Measurements from ENCODE around the gene GALNT8.
"Not testable (repeated sequence)": the region's sequence is repeated elsewhere in the genome, so short reads cannot be mapped to it uniquely, and the experiment has no call there.

Gene GALNT8, protein sequence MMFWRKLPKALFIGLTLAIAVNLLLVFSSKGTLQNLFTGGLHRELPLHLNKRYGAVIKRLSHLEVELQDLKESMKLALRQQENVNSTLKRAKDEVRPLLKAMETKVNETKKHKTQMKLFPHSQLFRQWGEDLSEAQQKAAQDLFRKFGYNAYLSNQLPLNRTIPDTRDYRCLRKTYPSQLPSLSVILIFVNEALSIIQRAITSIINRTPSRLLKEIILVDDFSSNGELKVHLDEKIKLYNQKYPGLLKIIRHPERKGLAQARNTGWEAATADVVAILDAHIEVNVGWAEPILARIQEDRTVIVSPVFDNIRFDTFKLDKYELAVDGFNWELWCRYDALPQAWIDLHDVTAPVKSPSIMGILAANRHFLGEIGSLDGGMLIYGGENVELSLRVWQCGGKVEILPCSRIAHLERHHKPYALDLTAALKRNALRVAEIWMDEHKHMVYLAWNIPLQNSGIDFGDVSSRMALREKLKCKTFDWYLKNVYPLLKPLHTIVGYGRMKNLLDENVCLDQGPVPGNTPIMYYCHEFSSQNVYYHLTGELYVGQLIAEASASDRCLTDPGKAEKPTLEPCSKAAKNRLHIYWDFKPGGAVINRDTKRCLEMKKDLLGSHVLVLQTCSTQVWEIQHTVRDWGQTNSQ

DNA sequence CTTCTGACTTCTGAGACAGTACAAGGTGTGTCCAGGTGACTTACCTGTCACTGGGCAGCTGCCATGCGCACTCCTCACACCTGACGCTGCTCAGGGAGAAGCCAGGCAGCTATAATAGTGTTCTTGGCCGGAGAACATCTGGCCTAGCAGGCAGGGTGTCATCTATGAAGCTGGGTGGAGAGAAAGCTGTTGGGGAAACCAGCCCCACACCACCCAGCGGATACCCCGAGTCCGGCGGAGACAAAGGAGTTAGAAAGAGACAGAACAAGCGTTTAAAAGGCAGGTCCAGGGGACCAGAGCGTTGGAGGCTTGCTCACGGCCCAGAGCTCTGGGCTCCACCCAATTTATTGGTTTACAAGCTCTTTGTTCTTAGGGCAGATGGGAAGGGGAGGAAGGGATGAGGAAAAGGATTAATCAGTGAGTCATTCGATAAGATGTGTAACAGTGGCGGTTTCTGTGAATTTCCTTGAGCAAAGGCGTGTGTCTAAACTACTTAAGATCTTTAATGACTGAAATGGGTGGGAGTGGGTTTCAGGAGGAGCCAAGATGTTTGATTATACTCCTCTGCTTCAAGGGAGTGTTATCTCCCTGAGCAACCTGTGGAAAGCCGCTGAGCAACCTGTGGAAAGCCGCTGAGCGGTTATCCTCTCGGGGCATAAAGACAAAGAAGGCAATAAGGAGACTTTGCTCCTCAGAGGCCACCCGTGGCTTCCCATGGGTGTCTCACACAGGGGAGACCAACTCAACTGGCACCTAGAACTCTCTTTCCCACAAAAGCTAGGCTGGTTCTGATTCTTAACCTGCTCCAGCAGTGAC is at the start of gene GALNT8:
Gene GALNT8, plus strand, starts transcription at position 580 of the 816 bp plus-strand sequence. CDS start 278 bp downstream, outside the sequence.
- DNase-seq (ENCODE audit: low read depth): no peak

DNA sequence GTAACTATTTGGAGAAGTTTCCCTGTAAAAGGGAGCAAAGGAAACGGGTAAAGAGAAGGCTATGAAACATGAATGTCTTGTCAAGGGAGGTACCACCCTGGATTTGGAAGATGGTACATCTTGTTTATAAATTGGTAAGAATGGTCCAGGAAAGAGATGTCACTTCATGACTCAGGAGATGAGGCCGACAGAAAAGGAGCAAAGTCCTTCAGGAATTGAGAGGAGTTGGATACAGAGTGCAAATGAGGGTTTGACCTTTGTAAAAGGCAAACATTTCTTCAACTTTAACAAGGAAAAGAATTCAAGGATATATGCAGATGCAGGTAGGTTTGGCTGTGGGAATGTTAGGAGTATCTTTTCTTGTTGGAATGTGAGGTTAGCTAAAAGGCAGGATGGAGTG is 40.5 kb upstream of the GALNT8 start:
- DNase-seq (ENCODE audit: low read depth): no peak

DNA sequence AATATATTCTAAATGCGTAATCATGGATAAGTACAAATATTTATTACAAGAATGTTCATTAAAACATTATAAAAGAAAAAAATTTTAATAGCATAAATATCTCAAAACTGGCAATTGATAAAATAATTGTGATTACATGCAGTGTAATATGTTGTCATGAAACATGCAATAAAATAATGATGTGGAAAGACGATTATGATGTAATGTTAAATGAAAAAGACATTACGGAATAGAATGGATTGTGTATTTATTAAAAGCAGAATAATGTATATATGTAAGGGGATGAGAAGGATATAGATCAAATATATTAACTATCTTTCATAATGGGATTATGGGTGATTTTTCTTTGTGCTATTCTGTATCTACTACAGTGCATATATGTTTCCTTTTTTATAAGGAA is 38.5 kb upstream of the GALNT8 start:
- DNase-seq (ENCODE audit: low read depth): no peak

DNA sequence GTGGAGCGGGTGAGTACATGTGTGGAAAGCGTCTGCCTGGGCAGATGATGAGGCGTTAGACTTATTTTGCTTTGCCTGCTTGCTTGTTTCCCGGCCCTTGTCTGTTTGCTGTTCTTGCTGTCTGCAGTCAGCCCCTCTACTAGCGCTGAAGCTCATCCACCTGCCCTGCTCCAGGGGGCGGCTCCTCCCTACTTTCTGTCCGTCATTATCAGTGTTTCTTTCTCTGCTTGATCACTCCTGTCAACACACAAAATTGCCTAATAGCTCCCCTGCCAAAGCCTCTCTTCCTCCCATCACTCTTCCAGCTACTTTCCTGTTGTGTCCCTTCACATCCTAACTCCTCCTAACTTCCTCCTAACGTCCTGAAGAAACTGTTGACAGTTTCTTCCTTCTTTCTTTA is 34.9 kb upstream of the GALNT8 start:
- no peak for DNase-seq (ENCODE audit: low read depth)

DNA sequence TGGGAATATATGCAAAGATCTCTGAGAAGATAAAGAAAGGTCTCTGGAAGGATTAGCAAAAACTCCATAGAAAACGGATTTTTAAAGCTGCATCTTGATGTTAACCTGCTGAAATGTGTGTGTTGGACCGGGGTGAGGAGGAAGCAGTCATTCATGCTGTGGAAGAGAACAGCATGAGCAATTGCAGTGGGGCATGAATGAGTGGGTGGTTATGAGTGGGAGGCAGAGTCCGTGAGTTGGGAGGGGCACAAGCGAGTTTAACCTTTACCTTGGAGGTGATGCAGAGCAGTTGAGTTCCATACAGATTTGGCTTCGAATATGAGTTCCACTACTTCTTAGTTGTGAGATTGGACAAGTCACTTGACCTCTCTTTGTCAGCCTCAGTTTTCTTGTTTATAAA is 29.4 kb upstream of the GALNT8 start:
- DNase-seq (ENCODE audit: low read depth): no peak

DNA sequence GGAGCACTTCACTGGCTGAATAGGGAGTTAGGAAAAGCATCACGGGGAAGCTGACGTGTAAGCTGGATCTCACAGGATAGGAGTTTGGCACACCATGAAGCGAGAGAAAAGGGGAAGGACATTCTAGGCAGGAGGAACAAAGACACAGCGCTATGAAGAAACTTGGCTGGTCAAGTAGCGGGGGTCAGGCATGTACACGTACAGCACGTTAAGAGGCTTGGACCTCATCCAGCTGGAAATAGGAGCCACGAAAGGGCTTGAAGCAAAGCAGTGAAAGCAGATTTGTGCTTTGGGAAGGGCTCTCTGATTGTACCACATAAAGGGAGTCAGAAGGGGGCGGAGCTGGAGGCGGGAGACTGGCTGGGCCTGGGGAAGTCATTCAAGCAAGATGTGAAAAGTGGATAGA is 19.6 kb upstream of the GALNT8 start:
- no peak for DNase-seq (ENCODE audit: low read depth)

DNA sequence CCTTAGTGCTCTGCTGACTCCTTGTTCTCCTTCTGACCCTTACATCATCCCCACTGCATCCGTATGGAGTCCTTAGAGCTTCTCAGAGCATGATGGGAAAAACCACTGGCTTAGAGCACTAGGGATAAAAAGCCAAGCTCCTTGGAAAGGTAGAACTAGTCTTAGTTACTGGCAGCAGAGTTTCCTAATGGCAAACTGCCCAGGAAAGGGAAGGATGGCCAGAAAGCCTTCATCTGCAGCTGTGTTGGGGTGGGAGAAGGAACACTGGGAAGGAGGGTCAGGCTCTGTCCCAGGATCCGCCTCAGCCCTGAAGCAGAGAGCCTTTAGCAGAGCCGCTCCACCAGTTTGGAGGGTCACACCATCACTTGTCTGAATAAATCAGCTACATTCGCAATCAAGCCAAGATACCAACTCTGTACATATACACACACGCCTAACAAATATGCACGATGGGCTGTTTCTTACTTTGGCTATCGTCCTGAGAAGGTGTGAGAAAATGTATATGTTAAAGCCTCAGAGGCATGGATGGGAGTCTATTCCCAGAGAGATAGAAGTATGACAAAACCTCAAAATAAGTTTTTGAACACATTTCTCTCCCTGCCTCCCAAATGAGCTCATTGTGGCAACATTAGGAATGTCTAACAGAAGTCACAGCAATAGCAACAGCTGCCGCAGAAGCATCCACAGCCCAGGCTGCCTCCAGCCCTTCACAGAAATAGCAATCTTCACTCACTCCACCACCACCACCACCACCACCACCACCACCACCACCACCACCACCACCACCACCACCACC is 18.6 kb upstream of the GALNT8 start:
- no peak for DNase-seq (ENCODE audit: low read depth)

DNA sequence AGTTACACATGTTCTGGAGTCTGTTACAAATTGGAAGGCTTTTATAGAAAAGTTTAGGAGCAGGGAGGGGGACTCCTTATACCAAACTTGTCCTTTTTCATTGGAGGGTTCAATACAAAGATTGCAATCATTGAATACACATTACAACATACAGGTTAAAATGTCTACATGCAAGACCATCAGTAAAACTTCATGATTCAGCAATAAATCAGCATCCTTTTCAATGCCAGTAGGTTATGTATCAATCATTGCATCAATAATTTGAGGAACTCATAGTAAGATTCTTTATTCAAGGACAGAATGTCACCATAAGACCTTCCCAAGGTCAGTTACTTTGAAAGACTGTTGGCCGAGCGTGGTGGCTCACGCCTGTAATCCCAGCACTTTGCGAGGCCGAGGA is 16.5 kb upstream of the GALNT8 start:
- no peak for DNase-seq (ENCODE audit: low read depth)

DNA sequence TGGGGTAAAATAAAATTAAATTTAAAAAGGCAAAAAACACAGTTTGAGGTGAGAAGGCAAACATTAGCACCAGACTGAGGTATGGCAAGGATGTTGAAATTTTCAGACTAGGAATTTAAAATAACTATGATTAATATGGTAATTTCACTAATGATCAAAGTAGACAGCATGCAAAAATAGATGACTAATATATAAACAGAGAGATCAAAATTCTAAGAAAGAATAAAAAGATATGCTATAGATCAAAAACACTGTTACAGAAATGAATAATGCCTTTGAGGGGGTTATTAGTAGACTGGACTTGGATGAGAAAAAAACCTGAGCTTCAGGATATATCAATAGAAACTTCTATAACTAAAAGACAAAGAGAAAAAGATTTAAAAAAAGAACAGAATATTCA is 14.4 kb upstream of the GALNT8 start:
- DNase-seq (ENCODE audit: low read depth): no peak

DNA sequence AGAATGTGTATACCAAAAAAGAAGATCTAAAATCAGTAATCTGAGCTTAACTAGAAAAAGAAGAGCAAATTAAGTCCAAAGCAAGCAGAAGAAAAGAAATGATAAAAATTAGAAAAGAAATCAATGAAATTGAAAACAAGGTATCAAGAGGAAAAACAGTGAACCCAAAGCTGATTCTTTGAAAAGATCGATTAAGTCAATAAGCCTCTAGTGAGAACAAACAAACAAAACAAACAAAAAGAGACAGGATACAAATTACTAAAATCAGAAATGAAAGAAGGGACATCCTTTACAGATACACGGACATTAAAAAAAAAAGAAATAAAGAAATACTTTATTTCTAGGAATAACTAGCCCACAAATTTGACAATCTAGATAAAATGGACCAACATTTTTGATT is 12.9 kb upstream of the GALNT8 start:
- DNase-seq (ENCODE audit: low read depth): no peak

DNA sequence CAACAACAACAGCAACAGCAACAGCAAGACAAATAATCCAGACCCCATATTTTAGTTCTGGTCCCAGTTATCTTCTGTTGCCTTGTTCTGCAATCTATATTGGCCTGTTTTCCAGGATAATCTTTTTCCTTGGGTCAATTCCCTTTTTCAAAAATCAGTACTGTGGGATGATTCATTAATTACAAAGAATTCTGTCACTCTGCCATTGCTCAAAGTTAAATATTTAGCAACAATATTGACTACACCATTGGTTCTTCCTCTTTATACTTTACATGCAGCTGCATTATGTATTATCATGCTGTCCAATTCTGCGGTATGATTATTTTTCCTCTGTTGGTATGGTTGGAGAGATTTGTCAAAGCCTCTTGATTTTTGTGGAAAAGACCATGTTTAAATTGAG is 10.1 kb upstream of the GALNT8 start:
- no peak for DNase-seq (ENCODE audit: low read depth)

DNA sequence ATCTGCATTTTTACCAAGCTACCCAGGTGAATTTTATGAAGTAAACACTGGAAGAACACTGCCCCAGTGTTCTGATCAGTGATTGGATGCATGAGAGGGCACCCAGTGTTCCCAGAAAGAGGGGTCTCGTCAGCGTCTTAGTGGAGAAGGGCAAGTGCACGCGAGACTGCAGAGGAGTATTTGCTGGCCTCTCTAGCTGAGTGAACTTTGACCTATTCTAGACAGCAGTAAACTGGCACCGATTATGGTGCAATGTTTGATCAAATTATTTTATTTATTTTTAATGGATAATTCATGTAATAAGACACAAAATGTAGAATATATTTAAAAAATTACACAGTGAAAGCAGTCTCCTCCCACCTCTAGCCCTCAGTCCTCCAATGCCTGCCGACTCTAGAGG is 5.3 kb upstream of the GALNT8 start:
- DNase-seq (ENCODE audit: low read depth): no peak

DNA sequence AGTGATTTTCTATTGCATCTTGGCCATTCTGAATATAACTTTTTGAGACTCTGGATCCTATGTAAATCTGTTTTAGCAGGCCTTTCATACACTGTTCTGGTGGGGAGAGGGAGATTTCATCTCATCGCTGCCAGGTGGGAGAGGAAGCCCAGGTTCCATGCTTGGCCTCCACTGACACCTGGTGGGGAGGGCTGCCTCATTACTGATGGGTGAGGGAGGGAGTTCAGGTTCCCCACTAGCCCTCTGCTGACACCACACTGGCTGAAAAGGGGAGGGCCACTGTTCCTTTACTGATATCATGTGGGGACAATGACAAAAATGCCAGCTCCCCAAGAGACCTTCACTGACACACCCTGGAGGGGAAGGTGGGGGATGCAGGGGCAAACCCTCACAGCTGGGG is 2.4 kb upstream of the GALNT8 start:
- no peak for DNase-seq (ENCODE audit: low read depth)

DNA sequence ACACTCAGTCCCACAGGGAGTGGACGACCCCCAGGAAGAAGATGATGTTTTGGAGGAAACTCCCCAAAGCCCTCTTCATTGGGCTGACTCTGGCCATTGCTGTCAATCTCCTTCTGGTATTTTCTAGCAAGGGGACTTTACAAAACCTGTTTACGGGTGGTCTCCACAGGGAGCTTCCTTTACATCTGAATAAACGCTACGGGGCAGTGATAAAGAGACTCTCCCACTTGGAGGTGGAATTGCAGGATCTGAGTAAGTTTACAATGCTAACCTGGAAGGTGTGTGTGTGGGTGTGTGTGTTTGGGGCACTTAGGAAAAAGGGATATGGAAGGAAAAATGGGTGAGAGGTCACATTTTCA is 416 bp downstream of the GALNT8 start:
- DNase-seq (ENCODE audit: low read depth): no peak

DNA sequence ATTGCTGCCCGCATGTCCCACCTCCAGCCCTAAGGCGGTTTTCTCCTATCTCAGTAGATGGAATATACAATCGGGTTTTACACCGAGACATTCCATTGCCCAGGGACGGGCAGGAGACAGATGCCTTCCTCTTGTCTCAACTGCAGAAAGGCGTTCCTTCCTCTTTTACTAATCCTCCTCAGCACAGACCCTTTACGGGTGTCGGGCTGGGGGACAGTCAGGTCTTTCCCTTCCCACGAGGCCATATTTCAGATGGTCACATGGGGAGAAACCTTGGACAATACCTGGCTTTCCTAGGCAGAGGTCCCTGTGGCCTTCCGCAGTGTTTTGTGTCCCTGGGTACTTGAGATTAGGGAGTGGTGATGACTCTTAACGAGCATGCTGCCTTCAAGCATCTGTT is 1.4 kb downstream of the GALNT8 start:
- not testable (repeated sequence) for DNase-seq (ENCODE audit: low read depth)

DNA sequence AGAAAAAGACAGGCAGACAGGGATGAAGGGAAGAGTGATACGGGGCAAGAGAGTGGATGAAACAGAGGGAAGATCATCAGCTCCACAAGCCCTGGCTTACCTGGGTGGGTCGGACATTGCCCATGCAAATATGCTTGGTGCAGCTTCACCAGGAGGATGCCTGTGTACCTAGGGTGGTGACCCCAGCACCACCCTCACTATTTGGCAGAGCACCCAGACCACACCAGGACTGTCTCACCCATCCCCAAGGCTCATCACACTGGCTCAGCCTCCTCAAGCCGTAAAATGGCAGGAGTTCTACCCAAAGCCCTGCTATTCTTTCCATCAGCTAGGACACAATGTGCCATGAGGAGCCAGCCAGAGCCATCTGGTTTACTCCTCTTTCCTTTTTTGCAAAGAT is 3.0 kb downstream of the GALNT8 start:
- no peak for DNase-seq (ENCODE audit: low read depth)

DNA sequence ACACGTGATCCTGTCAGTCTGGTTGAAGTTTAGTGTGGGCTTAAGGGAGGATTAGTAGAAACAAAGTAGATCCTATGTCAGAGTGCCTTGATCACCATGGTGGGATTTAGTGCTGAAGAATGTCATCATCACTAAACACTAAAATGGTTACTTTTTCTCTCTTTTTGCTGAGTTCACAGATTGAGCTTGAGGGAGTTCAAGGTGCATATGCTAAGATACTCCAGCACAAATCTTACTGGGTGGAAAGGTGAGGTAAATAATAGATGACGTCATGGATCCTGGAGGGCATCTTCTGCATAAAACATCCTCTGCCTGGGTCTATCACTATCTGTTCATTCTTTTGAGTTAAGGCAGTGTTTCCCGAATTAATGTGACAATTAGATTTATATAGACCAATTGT is 4.9 kb downstream of the GALNT8 start:
- DNase-seq (ENCODE audit: low read depth): no peak

DNA sequence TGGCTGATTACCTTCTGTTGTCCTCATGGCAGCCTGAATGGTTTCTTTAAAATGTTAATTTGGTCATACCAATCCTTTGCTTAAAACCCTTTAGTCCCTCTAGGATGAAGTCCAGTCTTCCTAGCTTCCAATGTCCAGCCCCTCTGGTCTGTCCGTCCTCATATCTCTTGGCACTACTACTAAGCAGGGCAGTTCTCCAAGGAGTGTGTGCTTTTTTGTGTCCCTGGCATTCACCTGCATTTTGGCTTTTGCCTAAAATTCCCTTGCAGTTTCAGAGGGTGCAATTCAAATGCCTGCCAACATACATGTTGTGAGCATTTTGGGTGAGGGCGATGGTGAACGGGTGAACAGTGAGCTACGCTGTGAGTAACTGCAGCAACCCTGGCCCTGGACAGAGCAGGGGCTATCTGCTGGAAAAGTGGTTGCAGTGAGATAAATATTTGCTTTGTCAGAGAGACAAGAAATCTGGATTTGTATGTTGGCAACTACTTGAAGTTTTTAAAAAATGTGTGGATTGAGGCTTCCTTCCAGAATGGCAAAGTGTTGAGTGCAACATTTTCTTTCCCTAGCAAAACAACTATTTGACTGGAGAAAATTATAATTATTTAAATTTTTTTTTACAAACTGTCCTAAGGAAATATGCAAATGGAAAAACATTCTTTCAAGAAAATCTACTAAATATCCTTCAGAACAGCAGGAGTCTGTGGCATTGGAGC is 14.6 kb downstream of the GALNT8 start:
- DNase-seq (ENCODE audit: low read depth): no peak

DNA sequence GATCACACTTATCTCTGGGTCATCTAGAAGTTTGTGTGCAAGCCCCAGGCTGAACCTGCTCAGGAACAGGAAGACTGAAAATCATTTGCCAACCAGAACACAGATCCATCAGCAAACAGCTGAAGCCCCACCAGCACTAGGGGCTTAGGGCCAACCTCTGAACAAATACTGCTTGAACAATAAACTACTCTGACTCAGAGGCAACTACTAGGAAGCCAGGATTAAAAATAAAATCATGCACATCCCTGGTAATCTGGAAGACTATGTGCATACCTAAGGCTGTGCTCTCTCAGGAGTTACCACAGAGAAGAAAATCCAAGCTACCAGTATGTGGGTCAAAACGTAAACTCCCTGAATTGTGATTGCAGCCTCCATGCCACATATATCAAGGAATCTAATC is 15.9 kb downstream of the GALNT8 start:
- no peak for DNase-seq (ENCODE audit: low read depth)

DNA sequence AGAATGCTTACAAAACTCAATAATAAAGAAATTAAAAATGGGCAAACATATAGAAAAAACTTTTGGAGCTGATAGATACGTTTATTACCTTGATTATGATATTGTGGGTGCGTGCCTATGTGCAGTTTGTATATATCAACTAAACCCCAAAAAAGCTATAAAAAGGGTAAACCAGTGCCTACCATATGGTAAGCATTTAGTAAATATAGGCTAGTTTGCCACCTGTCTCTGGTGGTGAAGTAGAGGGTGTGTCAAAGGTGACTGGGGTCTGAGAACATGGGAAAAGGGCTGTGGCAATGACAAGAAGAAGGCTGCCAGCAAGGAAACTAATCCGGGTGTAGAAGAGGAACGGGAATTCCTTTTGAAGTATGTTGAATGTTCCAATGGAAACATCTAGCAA is 18.3 kb downstream of the GALNT8 start:
- no peak for DNase-seq (ENCODE audit: low read depth)

DNA sequence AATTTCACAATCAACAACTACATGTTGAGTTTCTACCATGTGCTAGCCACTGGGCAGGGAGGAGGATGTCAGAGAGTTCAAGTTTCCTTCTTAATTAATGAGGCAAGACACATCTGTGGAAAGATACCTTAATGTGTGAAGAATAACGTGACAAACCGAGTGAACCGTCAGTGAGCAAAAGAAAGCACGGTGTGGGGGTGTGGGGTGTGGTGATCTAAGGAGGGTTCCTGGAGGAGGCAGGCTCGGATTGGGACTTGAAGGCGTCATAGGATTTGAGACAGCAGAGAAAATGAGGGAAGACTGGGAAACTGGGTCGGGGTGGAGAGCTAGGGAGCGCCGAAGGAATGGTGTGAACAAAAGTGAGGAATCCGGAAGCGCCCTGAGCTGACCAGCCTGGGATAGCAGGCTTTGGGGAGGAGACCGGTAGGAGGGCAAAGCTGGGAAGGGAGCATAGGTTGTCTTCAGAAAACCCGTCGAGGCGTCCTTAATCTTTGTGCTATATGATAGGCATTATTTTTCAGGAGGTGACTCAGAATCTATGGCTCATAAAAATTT is 22.3 kb downstream of the GALNT8 start:
- DNase-seq (ENCODE audit: low read depth): no peak

Measured in stimulated activated CD8-positive, alpha-beta memory T cell treated with anti-CD3 and anti-CD28 coated beads, Interleukin-7, amount 100 ng/mL, for 24 hours (primary cell).